A549 (cell line): ENCODE results near the gene RAB11FIP4. TPM values are rescaled to one million over a fixed set of nuclear protein-coding genes. Genes with fewer than 3 reads are reported as not detected.

Experiments used
- ATAC-seq, 2 experiments: fragments of 200-7000 bp in 1 of 2; fragments of >200 bp in 1 of 2; cut with Nextera tagmentation in 1 of 2; cut with Tn5 transposase in 1 of 2; 3 replicates each; pipeline versions ENCODE4 v1.8.0 to v1.9.1; 2018 to 2020; ENCODE audit warnings: mild to moderate bottlenecking in 1 of 2, moderate library complexity in 1 of 2
- CTCF ChIA-PET: fragments of 300-600 bp; sonication (Branson Sonifier 250); formaldehyde crosslinking; extraction: SDS; loops from one replicate; lab custom pipeline; 2021; ENCODE audit warnings: antibody characterized with exemption, inconsistent platforms; lab: Yijun Ruan, JAX
- POLR2A ChIA-PET: fragments of 350-600 bp; formaldehyde crosslinking; extraction: SDS; loops from one replicate; lab custom pipeline; 2021; ENCODE audit warnings: antibody characterized with exemption, inconsistent platforms; lab: Yijun Ruan, JAX
- DNase-seq, 2 experiments: peaks; one replicate each; pipeline versions ENCODE4 v3.0.0 to v3.0.0-alpha.2; 2011 to 2016; ENCODE audit warnings: low read depth in 1 of 2, low spot score in 1 of 2
- FAIRE-seq: peaks from 2 replicates; lab custom pipeline; 2011; peaks lifted over from hg19 to GRCh38; lab: Jason Lieb, UNC
- H3K27ac ChIP-seq, 2 experiments: fragments of >200 bp; sonication (Bioruptor Twin); formaldehyde crosslinking; 3 replicates each; pipeline ENCODE4 v1.5.1; 2016 to 2017
- H3K4me1 ChIP-seq: fragments of >200 bp; sonication (Bioruptor Twin); formaldehyde crosslinking; 3 replicates; pipeline ENCODE4 v1.6.1; 2016
- H3K4me2 ChIP-seq: fragments of >200 bp; sonication (Bioruptor Twin); formaldehyde crosslinking; 3 replicates; pipeline ENCODE4 v1.6.1; 2016
- H3K4me3 ChIP-seq: fragments of >200 bp; sonication (Bioruptor Twin); formaldehyde crosslinking; 3 replicates; pipeline ENCODE4 v1.5.1; 2016
- H3K9me3 ChIP-seq: fragments of >200 bp; sonication (Bioruptor Twin); formaldehyde crosslinking; 3 replicates; pipeline ENCODE4 v1.6.1; 2016
- CBX2 ChIP-seq: fragments of 200-600 bp; sonication (generic); IDR thresholded peaks from 2 replicates; pipeline ENCODE4 v1.6.1; 2016; ENCODE audit warnings: low read depth, mild to moderate bottlenecking, borderline replicate concordance
- EHF ChIP-seq: fragments of 250-450 bp; sonication (Bioruptor Pico); IDR thresholded peaks from 2 replicates; pipeline ENCODE4 v1.5.0; 2020; ENCODE audit warnings: mild to moderate bottlenecking
- EHMT2 ChIP-seq: fragments of 200-600 bp; sonication (generic); IDR thresholded peaks from 2 replicates; pipeline ENCODE4 v1.6.1; 2016; ENCODE audit warnings: antibody characterized with exemption, low read depth, mild to moderate bottlenecking, moderate library complexity
- EP300 ChIP-seq, 2 experiments: fragments of >200 bp; sonication (Bioruptor Twin); formaldehyde crosslinking; IDR thresholded peaks; 2 replicates in 1 of 2; 3 replicates in 1 of 2; pipeline ENCODE4 v1.6.1; 2016 to 2017
- FOSL2 ChIP-seq, 2 experiments: fragments of 450-650 bp in 1 of 2; fragments of >200 bp in 1 of 2; sonication (Bioruptor Twin) in 1 of 2; formaldehyde crosslinking; IDR thresholded peaks; 2 replicates each; pipeline versions ENCODE4 v1.5.0 to v1.6.1; 2016 to 2020; ENCODE audit warnings: mild to moderate bottlenecking in 1 of 2, moderate library complexity in 1 of 2
- HDAC2 ChIP-seq: fragments of 200-600 bp; sonication (generic); IDR thresholded peaks from 2 replicates; pipeline ENCODE4 v1.6.1; 2016
- HOXA7 ChIP-seq: fragments of 250-450 bp; sonication (Bioruptor Pico); IDR thresholded peaks from 2 replicates; pipeline ENCODE4 v1.5.0; 2020; ENCODE audit warnings: mild to moderate bottlenecking, moderate library complexity
- HOXB13 ChIP-seq: fragments of 250-450 bp; sonication (Bioruptor Pico); IDR thresholded peaks from 2 replicates; pipeline ENCODE4 v1.5.0; 2020; ENCODE audit warnings: low read depth, mild to moderate bottlenecking, moderate library complexity
- HOXB5 ChIP-seq: fragments of 250-450 bp; sonication (Bioruptor Pico); IDR thresholded peaks from 2 replicates; pipeline ENCODE4 v1.5.0; 2020; ENCODE audit warnings: mild to moderate bottlenecking, moderate library complexity
- JUN ChIP-seq, 2 experiments: fragments of >200 bp; sonication (Bioruptor Twin); formaldehyde crosslinking; IDR thresholded peaks; 2 replicates in 1 of 2; 3 replicates in 1 of 2; pipeline ENCODE4 v1.6.1; 2016 to 2017
- KDM5A ChIP-seq: fragments of 200-600 bp; sonication (generic); IDR thresholded peaks from 2 replicates; pipeline ENCODE4 v1.6.1; 2016; ENCODE audit warnings: antibody characterized with exemption, mild to moderate bottlenecking
- MAFK ChIP-seq: fragments of 450-650 bp; IDR thresholded peaks from 2 replicates; pipeline ENCODE4 v1.6.1; 2014; ENCODE audit not compliant: partially characterized antibody
- MAZ ChIP-seq: fragments of 150-350 bp; IDR thresholded peaks from 2 replicates; pipeline ENCODE4 v1.6.1; 2014; ENCODE audit warnings: antibody characterized with exemption, low read depth, low read length, borderline replicate concordance
- NFE2L2 ChIP-seq: fragments of 150-350 bp; conservative IDR thresholded peaks from 2 replicates; pipeline ENCODE4 v1.6.1; 2014; ENCODE audit warnings: low read length
- NPAS2 ChIP-seq: fragments of 250-450 bp; sonication (Bioruptor Pico); IDR thresholded peaks from 2 replicates; pipeline ENCODE4 v1.8.0; 2022; ENCODE audit warnings: mild to moderate bottlenecking, moderate library complexity, borderline replicate concordance
- NR3C1 ChIP-seq: fragments of >200 bp; sonication (Bioruptor Twin); formaldehyde crosslinking; IDR thresholded peaks from 3 replicates; pipeline ENCODE4 v1.6.1; 2017
- POLR2A ChIP-seq: IDR thresholded peaks from 2 replicates; pipeline ENCODE4 v1.6.1; 2012; ENCODE audit warnings: mild to moderate bottlenecking, low read length
- POLR2AphosphoS2 ChIP-seq: conservative IDR thresholded peaks from 2 replicates; pipeline ENCODE4 v1.6.1; 2012; ENCODE audit warnings: low read length, improper control_type of control experiment, inconsistent platforms
- RAD21 ChIP-seq, 2 experiments: fragments of >200 bp in 1 of 2; sonication (Bioruptor Twin) in 1 of 2; formaldehyde crosslinking in 1 of 2; IDR thresholded peaks in 1 of 2; conservative IDR thresholded peaks in 1 of 2; 2 replicates in 1 of 2; 3 replicates in 1 of 2; pipeline ENCODE4 v1.6.1; 2012 to 2018; ENCODE audit warnings: inconsistent platforms in 1 of 2
- RARB ChIP-seq: fragments of 250-450 bp; sonication (Bioruptor Pico); IDR thresholded peaks from 2 replicates; pipeline ENCODE4 v1.8.0; 2021; ENCODE audit warnings: mild to moderate bottlenecking, moderate library complexity
- RCOR1 ChIP-seq: fragments of 150-350 bp; IDR thresholded peaks from 2 replicates; pipeline ENCODE4 v1.6.1; 2014; ENCODE audit warnings: antibody characterized with exemption, low read length, low read depth
- SMC3 ChIP-seq: fragments of >200 bp; sonication (Bioruptor Twin); formaldehyde crosslinking; IDR thresholded peaks from 3 replicates; pipeline ENCODE4 v1.6.1; 2018; ENCODE audit warnings: inconsistent platforms
- SREBF2 ChIP-seq: fragments of 450-650 bp; IDR thresholded peaks from 2 replicates; pipeline ENCODE4 v1.6.1; 2014; ENCODE audit warnings: mild to moderate bottlenecking, moderate library complexity
- TFCP2L1 ChIP-seq: fragments of 250-450 bp; sonication (Bioruptor Pico); IDR thresholded peaks from 2 replicates; pipeline ENCODE4 v1.5.0; 2021; ENCODE audit warnings: mild to moderate bottlenecking
- TP53 ChIP-seq: fragments of 250-450 bp; sonication (Bioruptor Pico); IDR thresholded peaks from 2 replicates; pipeline ENCODE4 v1.5.0; 2021; ENCODE audit warnings: mild to moderate bottlenecking, moderate library complexity
- WGBS: methylation state at CpG from one replicate; pipeline ENCODE4 v1.1.6; 2017; ENCODE audit errors: missing lambda C conversion rate; 5-methylcytosine and 5-hydroxymethylcytosine counted together
- polyA plus RNA-seq, 4 experiments: library from polyadenylated mRNA; depleted of rRNA in 3 of 4; stranded (reverse); fragments of >200 nt; fragmentation: RNase III in 1 of 4; extraction: RNeasy Plus Mini Kit Qiagen cat#74134 plus additional on column Dnase treatment in 1 of 4; gene quantifications; 2 replicates in 3 of 4; 3 replicates in 1 of 4; pipeline ENCODE4 v1.2.3, GENCODE V29; 2011 to 2017
- TF ChIP-seq, protein P1 (sequence below): fragments of >200 bp; sonication (Bioruptor Twin); formaldehyde crosslinking; IDR thresholded peaks from 2 replicates; pipeline ENCODE4 v1.6.1; 2016
- TF ChIP-seq, protein P2 (sequence below): fragments of >200 bp; sonication (Bioruptor Twin); formaldehyde crosslinking; IDR thresholded peaks from 3 replicates; pipeline ENCODE4 v1.6.1; 2016
- TF ChIP-seq, protein P3 (sequence below): IDR thresholded peaks from 2 replicates; pipeline ENCODE4 v1.6.1; 2012
- TF ChIP-seq, protein P4 (sequence below): fragments of >200 bp; sonication (Bioruptor Twin); formaldehyde crosslinking; IDR thresholded peaks from 3 replicates; pipeline ENCODE4 v1.5.1; 2016
- TF ChIP-seq, protein P5 (sequence below): fragments of 450-650 bp; IDR thresholded peaks from 2 replicates; pipeline ENCODE4 v1.6.1; 2014; ENCODE audit warnings: antibody characterized with exemption
- TF ChIP-seq, protein P6 (sequence below): IDR thresholded peaks from 2 replicates; pipeline ENCODE4 v1.6.1; 2012; ENCODE audit warnings: low read depth, borderline replicate concordance

RAB11FIP4 gene
- polyA plus RNA-seq, 2 of the 4 experiments (the other 2 are of a cell fraction) = 1.9 to 3.5 TPM

DNA sequence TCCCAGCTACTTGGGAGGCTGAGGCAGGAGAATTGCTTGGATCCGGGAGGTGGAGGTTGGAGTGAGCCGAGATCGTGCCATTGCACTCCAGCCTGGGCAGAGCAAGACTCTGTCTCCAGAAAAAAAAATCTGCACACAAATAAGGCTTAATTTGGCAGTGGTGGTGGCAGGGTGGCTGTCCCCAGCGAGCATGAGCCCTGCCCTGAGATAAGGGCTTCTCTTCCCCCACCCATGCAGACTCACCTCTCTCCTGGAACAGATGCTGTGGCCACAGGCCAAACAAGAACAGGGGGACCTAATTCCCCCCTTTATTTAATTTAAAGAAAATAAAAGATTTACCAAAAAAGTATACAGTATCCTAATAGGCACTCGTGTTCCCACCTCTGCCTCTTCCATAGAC is 157.2 kb downstream of the RAB11FIP4 start:
- no peaks in the 10 kb centered on the region for H3K9me3 ChIP-seq
- peak overlapping the region; percentile 93 to 98 for H3K27ac ChIP-seq
- H3K4me2 ChIP-seq = peak overlapping the region; percentile 99
- ATAC-seq (no peak), FAIRE-seq (no peak), DNase-seq (no peak)
- H3K4me3 ChIP-seq = peak overlapping the region; percentile 85
- peaks cover 7% of the 10 kb centered on the region for H3K4me1 ChIP-seq
- POLR2A ChIA-PET = interaction anchor here (0.6 to 1.5 kb wide), 2 partner anchors 14 to 335 kb away, joined by 3 to 4 read pairs; no protein-coding TSS in a partner anchor
- TF ChIP-seq POLR2AphosphoS2 (no peak), TFCP2L1 (CRISPR knock-in tag) (no peak), EHMT2 (no peak), FOSL2 (IDR thresholded peaks at IDR 0.05) (no peak), FOSL2 (CRISPR knock-in tag; IDR thresholded peaks at IDR 0.05) (no peak), KDM5A (no peak), TP53 (CRISPR knock-in tag) (no peak), HDAC2 (no peak), EP300 (IDR thresholded peaks at IDR 0.05) (no peak)
- TF ChIP-seq, protein P1, sequence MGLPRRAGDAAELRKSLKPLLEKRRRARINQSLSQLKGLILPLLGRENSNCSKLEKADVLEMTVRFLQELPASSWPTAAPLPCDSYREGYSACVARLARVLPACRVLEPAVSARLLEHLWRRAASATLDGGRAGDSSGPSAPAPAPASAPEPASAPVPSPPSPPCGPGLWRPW = no peak
- 70% methylated on average over 5 of the region's 5 CpGs for WGBS
- CTCF ChIA-PET = interaction anchor here (1.8 to 15.1 kb wide), 3 partner anchors 9 to 296 kb away, joined by 3 to 377 read pairs (median 9); no protein-coding TSS in a partner anchor

DNA sequence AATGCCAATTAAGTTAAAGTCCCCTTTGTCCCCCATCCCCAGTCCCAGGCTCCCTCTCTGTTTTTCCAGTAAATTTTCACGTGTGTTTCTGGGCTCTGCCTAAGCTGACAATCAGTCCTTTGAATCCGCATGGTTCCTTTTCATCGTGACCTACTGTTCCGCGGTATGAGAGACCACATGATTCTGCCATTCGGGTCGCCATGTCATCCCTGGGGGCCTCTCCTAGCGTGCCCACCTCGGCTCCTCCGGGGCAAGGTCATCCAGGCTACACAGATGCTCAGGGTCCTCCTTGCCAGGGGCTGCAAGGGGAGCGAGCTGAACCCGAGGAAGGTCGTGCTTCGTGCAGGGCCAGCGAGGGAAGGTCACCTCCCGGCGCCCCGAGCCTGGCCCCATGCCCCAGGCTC is 157.6 kb downstream of the RAB11FIP4 start:
- H3K4me3 ChIP-seq = peak overlapping the region; percentile 85
- peak overlapping the region; percentile 99 for H3K4me2 ChIP-seq
- 0% methylated on average over 17 of the region's 18 CpGs for WGBS
- no peak for FAIRE-seq
- H3K27ac ChIP-seq = peak overlapping the region; percentile 93 to 98
- ATAC-seq = peak; percentile 28 to 44
- CTCF ChIA-PET = interaction anchor here (0.8 to 15.1 kb wide), 7 partner anchors 9 to 296 kb away, joined by 3 to 377 read pairs (median 4); no protein-coding TSS in a partner anchor
- no peak for TF ChIP-seq HOXB5 (CRISPR knock-in tag)
- no peak for TF ChIP-seq MAFK
- no peak for TF ChIP-seq SMC3
- TF ChIP-seq MAZ = no peak
- TF ChIP-seq JUN (IDR thresholded peaks at IDR 0.05) = no peak
- no peak for TF ChIP-seq HOXB13
- TF ChIP-seq EHF (CRISPR knock-in tag) = no peak
- TF ChIP-seq NFE2L2 = no peak
- TF ChIP-seq RAD21 (conservative IDR thresholded peaks at IDR 0.05 in 1 of 2, IDR thresholded peaks at IDR 0.05 in 1 of 2) = no peak
- TF ChIP-seq NR3C1 = no peak
- TF ChIP-seq, protein P2, sequence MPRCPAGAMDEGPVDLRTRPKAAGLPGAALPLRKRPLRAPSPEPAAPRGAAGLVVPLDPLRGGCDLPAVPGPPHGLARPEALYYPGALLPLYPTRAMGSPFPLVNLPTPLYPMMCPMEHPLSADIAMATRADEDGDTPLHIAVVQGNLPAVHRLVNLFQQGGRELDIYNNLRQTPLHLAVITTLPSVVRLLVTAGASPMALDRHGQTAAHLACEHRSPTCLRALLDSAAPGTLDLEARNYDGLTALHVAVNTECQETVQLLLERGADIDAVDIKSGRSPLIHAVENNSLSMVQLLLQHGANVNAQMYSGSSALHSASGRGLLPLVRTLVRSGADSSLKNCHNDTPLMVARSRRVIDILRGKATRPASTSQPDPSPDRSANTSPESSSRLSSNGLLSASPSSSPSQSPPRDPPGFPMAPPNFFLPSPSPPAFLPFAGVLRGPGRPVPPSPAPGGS = no peak
- no peak for TF ChIP-seq CBX2
- TF ChIP-seq, protein P3, sequence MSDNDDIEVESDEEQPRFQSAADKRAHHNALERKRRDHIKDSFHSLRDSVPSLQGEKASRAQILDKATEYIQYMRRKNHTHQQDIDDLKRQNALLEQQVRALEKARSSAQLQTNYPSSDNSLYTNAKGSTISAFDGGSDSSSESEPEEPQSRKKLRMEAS = peak; percentile 67; the same call in 1 of the 2 replicates
- no peak for TF ChIP-seq POLR2A
- no peak for TF ChIP-seq KDM5A
- TF ChIP-seq HOXA7 = no peak
- TF ChIP-seq, protein P4, sequence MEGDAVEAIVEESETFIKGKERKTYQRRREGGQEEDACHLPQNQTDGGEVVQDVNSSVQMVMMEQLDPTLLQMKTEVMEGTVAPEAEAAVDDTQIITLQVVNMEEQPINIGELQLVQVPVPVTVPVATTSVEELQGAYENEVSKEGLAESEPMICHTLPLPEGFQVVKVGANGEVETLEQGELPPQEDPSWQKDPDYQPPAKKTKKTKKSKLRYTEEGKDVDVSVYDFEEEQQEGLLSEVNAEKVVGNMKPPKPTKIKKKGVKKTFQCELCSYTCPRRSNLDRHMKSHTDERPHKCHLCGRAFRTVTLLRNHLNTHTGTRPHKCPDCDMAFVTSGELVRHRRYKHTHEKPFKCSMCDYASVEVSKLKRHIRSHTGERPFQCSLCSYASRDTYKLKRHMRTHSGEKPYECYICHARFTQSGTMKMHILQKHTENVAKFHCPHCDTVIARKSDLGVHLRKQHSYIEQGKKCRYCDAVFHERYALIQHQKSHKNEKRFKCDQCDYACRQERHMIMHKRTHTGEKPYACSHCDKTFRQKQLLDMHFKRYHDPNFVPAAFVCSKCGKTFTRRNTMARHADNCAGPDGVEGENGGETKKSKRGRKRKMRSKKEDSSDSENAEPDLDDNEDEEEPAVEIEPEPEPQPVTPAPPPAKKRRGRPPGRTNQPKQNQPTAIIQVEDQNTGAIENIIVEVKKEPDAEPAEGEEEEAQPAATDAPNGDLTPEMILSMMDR = no peak
- no peak for TF ChIP-seq TP53 (CRISPR knock-in tag)
- TF ChIP-seq, protein P5, sequence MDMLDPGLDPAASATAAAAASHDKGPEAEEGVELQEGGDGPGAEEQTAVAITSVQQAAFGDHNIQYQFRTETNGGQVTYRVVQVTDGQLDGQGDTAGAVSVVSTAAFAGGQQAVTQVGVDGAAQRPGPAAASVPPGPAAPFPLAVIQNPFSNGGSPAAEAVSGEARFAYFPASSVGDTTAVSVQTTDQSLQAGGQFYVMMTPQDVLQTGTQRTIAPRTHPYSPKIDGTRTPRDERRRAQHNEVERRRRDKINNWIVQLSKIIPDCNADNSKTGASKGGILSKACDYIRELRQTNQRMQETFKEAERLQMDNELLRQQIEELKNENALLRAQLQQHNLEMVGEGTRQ = peak; percentile 60
- no peak for TF ChIP-seq SREBF2
- no peak for TF ChIP-seq RARB
- no peak for TF ChIP-seq FOSL2 (IDR thresholded peaks at IDR 0.05)
- TF ChIP-seq FOSL2 (CRISPR knock-in tag; IDR thresholded peaks at IDR 0.05) = no peak
- TF ChIP-seq, protein P6, sequence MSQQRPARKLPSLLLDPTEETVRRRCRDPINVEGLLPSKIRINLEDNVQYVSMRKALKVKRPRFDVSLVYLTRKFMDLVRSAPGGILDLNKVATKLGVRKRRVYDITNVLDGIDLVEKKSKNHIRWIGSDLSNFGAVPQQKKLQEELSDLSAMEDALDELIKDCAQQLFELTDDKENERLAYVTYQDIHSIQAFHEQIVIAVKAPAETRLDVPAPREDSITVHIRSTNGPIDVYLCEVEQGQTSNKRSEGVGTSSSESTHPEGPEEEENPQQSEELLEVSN = peak; percentile 24; the same call in 1 of the 2 replicates
- no peak for TF ChIP-seq RCOR1
- no peak for TF ChIP-seq EHMT2
- TF ChIP-seq NPAS2 (CRISPR knock-in tag) = no peak
- TF ChIP-seq, all 56 proteins: peak for 3
- peaks cover 7% of the 10 kb centered on the region for H3K4me1 ChIP-seq
- DNase-seq = peak; percentile 49 to 70
- no peaks in the 10 kb centered on the region for H3K9me3 ChIP-seq
- POLR2A ChIA-PET = interaction anchor here (0.9 to 1.5 kb wide), 3 partner anchors 9 to 293 kb away, joined by 3 to 5 read pairs (median 4); no protein-coding TSS in a partner anchor
